Astrocyte (in vitro differentiated cells and primary cell): ENCODE results near the gene EXOSC1. TPM values are rescaled to one million over a fixed set of nuclear protein-coding genes. Genes with fewer than 3 reads are reported as not detected.

Experiments used
- DNase-seq: peaks from one replicate; pipeline ENCODE4 v3.0.0-alpha.2; 2010; ENCODE audit warnings: low read depth
- FAIRE-seq: peaks from 2 replicates; lab custom pipeline; 2011; peaks lifted over from hg19 to GRCh38; lab: Jason Lieb, UNC
- H2AFZ ChIP-seq: 2 replicates; pipeline ENCODE4 v1.6.0; 2012; ENCODE audit warnings: low read depth, low read length, inconsistent platforms
- H3K27ac ChIP-seq: 2 replicates; pipeline ENCODE4 v1.5.1; 2011; ENCODE audit warnings: low read depth, low read length, inconsistent platforms
- H3K27me3 ChIP-seq: 2 replicates; pipeline ENCODE4 v1.6.0; 2011; ENCODE audit warnings: low read length, inconsistent platforms; ENCODE audit not compliant: insufficient read depth
- H3K36me3 ChIP-seq: 2 replicates; pipeline ENCODE4 v1.5.1; 2011; ENCODE audit warnings: low read length, inconsistent platforms; ENCODE audit not compliant: insufficient read depth
- H3K4me1 ChIP-seq: 2 replicates; pipeline ENCODE4 v1.5.1; 2011; ENCODE audit warnings: low read length, inconsistent platforms; ENCODE audit not compliant: insufficient read depth
- H3K4me2 ChIP-seq: 2 replicates; pipeline ENCODE4 v1.6.0; 2012; ENCODE audit warnings: low read length, inconsistent platforms
- H3K4me3 ChIP-seq: 2 replicates; pipeline ENCODE4 v1.5.1; 2011; ENCODE audit warnings: low read depth, mild to moderate bottlenecking, low read length, inconsistent platforms; ENCODE audit not compliant: insufficient read depth
- H3K79me2 ChIP-seq: 2 replicates; pipeline ENCODE4 v1.6.0; 2012; ENCODE audit warnings: mild to moderate bottlenecking, low read length, inconsistent platforms; ENCODE audit not compliant: insufficient read depth
- H3K9ac ChIP-seq: 2 replicates; pipeline ENCODE4 v1.6.0; 2012; ENCODE audit warnings: mild to moderate bottlenecking, low read length, inconsistent platforms
- H3K9me3 ChIP-seq: 2 replicates; pipeline ENCODE4 v1.5.1; 2012; ENCODE audit warnings: low read depth, mild to moderate bottlenecking, low read length, inconsistent platforms; ENCODE audit not compliant: insufficient read depth
- H4K20me1 ChIP-seq: 2 replicates; pipeline ENCODE4 v1.6.0; 2012; ENCODE audit warnings: low read length, inconsistent platforms; ENCODE audit not compliant: insufficient read depth
- H3K27ac Mint-ChIP-seq: one replicate; pipeline ENCODE4 v1.8.0; 2021; ENCODE audit warnings: mild to moderate bottlenecking, mixed read lengths; ENCODE audit not compliant: unreplicated experiment
- H3K27me3 Mint-ChIP-seq: one replicate; pipeline ENCODE4 v1.8.0; 2021; ENCODE audit warnings: low read depth, mixed read lengths; ENCODE audit not compliant: unreplicated experiment
- H3K36me3 Mint-ChIP-seq: one replicate; pipeline ENCODE4 v1.8.0; 2021; ENCODE audit warnings: low read depth, mixed read lengths; ENCODE audit not compliant: unreplicated experiment
- H3K4me1 Mint-ChIP-seq: one replicate; pipeline ENCODE4 v1.8.0; 2021; ENCODE audit warnings: low read depth, mixed read lengths; ENCODE audit not compliant: unreplicated experiment
- H3K4me3 Mint-ChIP-seq: one replicate; pipeline ENCODE4 v1.8.0; 2021; ENCODE audit warnings: mild to moderate bottlenecking, moderate library complexity, mixed read lengths; ENCODE audit not compliant: unreplicated experiment
- H3K9me3 Mint-ChIP-seq: one replicate; pipeline ENCODE4 v1.8.0; 2021; ENCODE audit warnings: mild to moderate bottlenecking, mixed read lengths; ENCODE audit not compliant: unreplicated experiment
- EZH2 ChIP-seq: IDR thresholded peaks from 2 replicates; pipeline ENCODE4 v1.6.1; 2012; ENCODE audit warnings: mild to moderate bottlenecking, low read length, inconsistent platforms; ENCODE audit not compliant: insufficient read depth
- total RNA-seq: library from RNA; stranded (reverse); gene quantifications from 2 replicates; pipeline ENCODE4 v1.2.1, GENCODE V29; 2021
- TF ChIP-seq, protein P1 (sequence below): IDR thresholded peaks from 2 replicates; pipeline ENCODE4 v1.5.1; 2011; ENCODE audit warnings: low read depth, mild to moderate bottlenecking, inconsistent platforms, low read length, moderate library complexity; ENCODE audit not compliant: insufficient read depth

EXOSC1 gene
- total RNA-seq, 1 donor from 2014 or later: 37.9 TPM

DNA sequence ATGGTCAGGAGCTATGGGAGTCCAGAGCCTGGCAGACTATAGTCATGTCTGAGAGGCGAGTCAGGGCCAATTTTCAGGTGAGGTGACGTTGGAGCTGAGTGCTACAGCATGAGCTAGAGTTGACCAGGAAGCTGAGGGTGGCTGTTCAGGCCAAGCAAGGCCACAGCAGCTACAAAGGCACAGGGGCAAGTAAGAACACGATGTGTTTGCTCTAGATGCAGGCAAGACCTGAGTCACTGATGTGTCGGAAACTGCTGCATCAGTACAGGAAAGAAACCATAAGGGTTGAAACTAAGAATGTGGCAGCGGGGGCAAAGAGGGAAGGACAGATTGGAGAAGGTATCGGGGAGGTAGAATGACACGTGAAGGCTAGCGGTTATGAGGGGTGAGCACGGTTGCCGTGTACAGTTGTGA, 32.9 kb downstream of the EXOSC1 start:
- peaks cover 26% of the 10 kb centered on the region for H3K4me1 Mint-ChIP-seq
- DNase-seq: no peak
- peak overlapping the region; percentile 55 for H3K4me3 Mint-ChIP-seq
- no peak overlapping the region for H3K27ac Mint-ChIP-seq
- no peak overlapping the region for H3K4me2 ChIP-seq
- no peaks in the 10 kb centered on the region for H3K27me3 ChIP-seq
- no peaks in the 10 kb centered on the region for H3K9me3 ChIP-seq
- H3K4me3 ChIP-seq: no peak overlapping the region
- no peaks in the 10 kb centered on the region for H3K27me3 Mint-ChIP-seq
- no peaks in the 10 kb centered on the region for H3K36me3 Mint-ChIP-seq
- no peaks in the 10 kb centered on the region for H4K20me1 ChIP-seq
- H3K9ac ChIP-seq: no peak overlapping the region
- H3K79me2 ChIP-seq: no peaks in the 10 kb centered on the region
- H3K27ac ChIP-seq: peak overlapping the region; percentile 8
- peaks cover 18% of the 10 kb centered on the region for H3K4me1 ChIP-seq
- no peak overlapping the region for H2AFZ ChIP-seq
- H3K9me3 Mint-ChIP-seq: no peaks in the 10 kb centered on the region
- H3K36me3 ChIP-seq: no peaks in the 10 kb centered on the region
- no peak for FAIRE-seq
- TF ChIP-seq, protein P1, sequence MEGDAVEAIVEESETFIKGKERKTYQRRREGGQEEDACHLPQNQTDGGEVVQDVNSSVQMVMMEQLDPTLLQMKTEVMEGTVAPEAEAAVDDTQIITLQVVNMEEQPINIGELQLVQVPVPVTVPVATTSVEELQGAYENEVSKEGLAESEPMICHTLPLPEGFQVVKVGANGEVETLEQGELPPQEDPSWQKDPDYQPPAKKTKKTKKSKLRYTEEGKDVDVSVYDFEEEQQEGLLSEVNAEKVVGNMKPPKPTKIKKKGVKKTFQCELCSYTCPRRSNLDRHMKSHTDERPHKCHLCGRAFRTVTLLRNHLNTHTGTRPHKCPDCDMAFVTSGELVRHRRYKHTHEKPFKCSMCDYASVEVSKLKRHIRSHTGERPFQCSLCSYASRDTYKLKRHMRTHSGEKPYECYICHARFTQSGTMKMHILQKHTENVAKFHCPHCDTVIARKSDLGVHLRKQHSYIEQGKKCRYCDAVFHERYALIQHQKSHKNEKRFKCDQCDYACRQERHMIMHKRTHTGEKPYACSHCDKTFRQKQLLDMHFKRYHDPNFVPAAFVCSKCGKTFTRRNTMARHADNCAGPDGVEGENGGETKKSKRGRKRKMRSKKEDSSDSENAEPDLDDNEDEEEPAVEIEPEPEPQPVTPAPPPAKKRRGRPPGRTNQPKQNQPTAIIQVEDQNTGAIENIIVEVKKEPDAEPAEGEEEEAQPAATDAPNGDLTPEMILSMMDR: no peak
- TF ChIP-seq EZH2: no peak

DNA sequence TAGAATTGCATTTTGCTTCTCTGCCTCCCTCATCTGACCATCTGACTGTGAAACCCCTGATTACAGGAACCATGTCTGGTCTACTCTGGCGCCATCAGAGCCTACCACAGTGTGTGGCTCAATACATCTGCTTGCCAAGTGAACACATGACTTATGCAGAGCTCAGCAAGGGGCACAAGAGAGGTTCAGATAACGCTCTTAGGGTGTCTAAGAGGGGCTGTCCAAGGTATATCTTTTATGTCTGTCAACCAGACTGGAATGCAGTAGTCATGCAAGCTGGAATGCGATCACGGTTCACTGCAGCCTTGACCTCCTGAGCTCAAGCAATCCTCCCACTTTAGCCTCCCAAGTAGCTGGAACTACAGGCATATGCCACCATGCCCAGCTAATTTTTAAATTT, 34.4 kb downstream of the EXOSC1 start:
- H3K9ac ChIP-seq: no peak overlapping the region
- FAIRE-seq (no peak), DNase-seq (peak; percentile 64)
- peak overlapping the region; percentile 29 for H3K4me2 ChIP-seq
- H3K27ac ChIP-seq: no peak overlapping the region
- no peaks in the 10 kb centered on the region for H3K27me3 ChIP-seq
- Mint-ChIP-seq H3K27me3 (no peaks in the 10 kb centered on the region), H3K4me3 (no peak overlapping the region), H3K27ac (no peak overlapping the region), H3K4me1 (peaks cover 26% of the 10 kb centered on the region), H3K9me3 (no peaks in the 10 kb centered on the region), H3K36me3 (no peaks in the 10 kb centered on the region)
- H2AFZ ChIP-seq: no peak overlapping the region
- no peaks in the 10 kb centered on the region for H4K20me1 ChIP-seq
- H3K4me1 ChIP-seq: peaks cover 20% of the 10 kb centered on the region
- no peaks in the 10 kb centered on the region for H3K79me2 ChIP-seq
- no peak overlapping the region for H3K4me3 ChIP-seq
- H3K36me3 ChIP-seq: no peaks in the 10 kb centered on the region
- no peak for TF ChIP-seq EZH2
- TF ChIP-seq, protein P1: no peak
- H3K9me3 ChIP-seq: no peaks in the 10 kb centered on the region

DNA sequence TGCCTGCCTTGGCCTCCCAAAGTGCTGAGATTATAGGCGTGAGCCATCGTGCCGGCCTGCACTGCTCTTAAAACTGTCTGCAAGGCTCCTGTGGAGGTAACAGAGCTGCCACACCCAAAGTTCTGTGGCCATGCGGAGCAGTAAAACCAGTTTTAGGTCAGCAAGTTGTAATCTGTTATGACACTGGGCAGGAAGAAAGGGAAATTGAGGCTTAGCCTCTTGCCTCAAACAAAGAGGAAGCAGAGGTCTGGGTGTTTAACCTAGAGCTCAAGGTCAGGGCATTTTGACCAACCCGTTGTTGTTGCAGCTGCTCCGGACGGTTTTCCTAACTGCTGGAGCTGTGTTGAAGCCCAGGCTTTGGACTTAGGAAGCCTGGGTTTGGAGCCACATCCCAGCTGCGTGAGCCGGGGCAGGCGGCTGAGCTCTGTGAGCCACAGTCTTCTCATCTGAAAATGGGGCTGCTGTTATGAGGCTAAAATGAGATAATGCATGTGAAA, 37.3 kb downstream of the EXOSC1 start:
- no peaks in the 10 kb centered on the region for H3K79me2 ChIP-seq
- no peaks in the 10 kb centered on the region for H3K9me3 Mint-ChIP-seq
- no peaks in the 10 kb centered on the region for H3K9me3 ChIP-seq
- no peaks in the 10 kb centered on the region for H3K36me3 Mint-ChIP-seq
- no peaks in the 10 kb centered on the region for H3K36me3 ChIP-seq
- no peaks in the 10 kb centered on the region for H3K27me3 Mint-ChIP-seq
- DNase-seq (no peak), FAIRE-seq (no peak)
- H3K4me3 Mint-ChIP-seq: no peak overlapping the region
- no peak overlapping the region for H3K27ac ChIP-seq
- H3K4me1 Mint-ChIP-seq: peaks cover 13% of the 10 kb centered on the region
- H2AFZ ChIP-seq: no peak overlapping the region
- H3K27ac Mint-ChIP-seq: no peak overlapping the region
- no peak overlapping the region for H3K4me3 ChIP-seq
- H3K9ac ChIP-seq: no peak overlapping the region
- no peaks in the 10 kb centered on the region for H4K20me1 ChIP-seq
- H3K27me3 ChIP-seq: no peaks in the 10 kb centered on the region
- H3K4me2 ChIP-seq: no peak overlapping the region
- TF ChIP-seq EZH2: no peak
- TF ChIP-seq, protein P1: no peak
- H3K4me1 ChIP-seq: peaks cover 13% of the 10 kb centered on the region
